GDM1 (cell line): Measurements from ENCODE around the gene CAV1.
"Not testable (repeated sequence)": the region's sequence is repeated elsewhere in the genome, so short reads cannot be mapped to it uniquely, and the experiment has no call there.

Experiments used
- DNase-seq: peaks from one replicate; lab custom pipeline; 2025; lab: John Stamatoyannopoulos, UW

CAV1 gene, protein sequence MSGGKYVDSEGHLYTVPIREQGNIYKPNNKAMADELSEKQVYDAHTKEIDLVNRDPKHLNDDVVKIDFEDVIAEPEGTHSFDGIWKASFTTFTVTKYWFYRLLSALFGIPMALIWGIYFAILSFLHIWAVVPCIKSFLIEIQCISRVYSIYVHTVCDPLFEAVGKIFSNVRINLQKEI

DNA sequence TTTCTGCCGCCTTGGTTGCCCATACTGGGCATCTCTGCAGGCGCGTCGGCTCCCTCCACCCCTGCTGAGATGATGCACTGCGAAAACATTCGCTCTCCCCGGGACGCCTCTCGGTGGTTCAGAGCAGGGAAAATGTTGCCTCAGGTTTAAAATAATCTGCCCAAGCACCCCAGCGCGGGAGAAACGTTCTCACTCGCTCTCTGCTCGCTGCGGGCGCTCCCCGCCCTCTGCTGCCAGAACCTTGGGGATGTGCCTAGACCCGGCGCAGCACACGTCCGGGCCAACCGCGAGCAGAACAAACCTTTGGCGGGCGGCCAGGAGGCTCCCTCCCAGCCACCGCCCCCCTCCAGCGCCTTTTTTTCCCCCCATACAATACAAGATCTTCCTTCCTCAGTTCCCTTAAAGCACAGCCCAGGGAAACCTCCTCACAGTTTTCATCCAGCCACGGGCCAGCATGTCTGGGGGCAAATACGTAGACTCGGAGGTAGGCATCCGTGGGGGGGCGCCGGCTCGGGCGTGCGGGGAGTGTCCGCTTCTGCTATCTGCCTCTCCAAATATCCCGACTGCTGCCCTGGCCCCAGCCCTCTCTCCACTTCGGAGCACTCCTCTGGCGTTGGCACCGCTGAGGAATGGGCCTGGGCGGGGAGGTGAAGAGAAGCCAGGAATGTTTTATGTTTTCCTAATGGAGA, at the start of gene CAV1:
TSS of gene CAV1 (plus strand) at position 428 of the 689 bp plus-strand sequence. CDS start at position 455, 27 bp downstream.
- DNase-seq, result no peak

DNA sequence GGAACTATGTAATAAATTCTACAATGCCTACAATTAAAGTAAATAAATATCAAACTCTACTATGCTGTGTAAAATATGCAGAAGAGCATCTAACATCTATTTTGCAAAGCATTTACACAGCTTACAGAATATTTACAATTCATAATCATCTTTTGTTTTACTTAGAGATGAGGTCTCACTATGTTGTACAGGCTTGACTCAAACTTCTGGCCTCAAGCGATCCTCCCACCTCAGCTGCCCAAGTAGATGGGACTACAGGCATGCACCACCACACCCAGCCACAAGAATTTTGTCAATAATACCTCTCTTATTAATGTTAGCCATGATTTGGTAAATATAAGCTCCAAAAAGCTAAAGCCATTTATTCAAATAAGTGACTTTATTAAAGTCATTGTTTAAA, 47.2 kb upstream of the CAV1 start:
- DNase-seq, result no peak

DNA sequence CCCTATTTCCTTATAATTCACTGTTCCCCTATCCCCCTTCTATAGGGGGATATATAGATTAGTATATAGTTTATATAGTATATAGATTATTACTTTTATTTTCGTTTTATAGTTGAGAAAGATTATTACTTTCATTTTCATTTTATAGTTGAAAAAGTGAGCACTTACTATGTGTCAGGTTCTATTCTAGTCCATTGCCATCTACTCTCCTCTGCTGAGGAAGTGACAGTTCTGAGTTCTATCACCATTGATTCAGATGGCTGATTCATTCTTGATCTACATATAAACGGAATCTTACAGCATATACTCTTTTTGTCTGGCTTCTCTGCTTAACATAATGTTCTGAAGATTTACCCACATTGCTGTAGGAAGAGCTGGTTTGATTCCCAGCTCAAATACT, 46.0 kb upstream of the CAV1 start:
- no peak for DNase-seq

DNA sequence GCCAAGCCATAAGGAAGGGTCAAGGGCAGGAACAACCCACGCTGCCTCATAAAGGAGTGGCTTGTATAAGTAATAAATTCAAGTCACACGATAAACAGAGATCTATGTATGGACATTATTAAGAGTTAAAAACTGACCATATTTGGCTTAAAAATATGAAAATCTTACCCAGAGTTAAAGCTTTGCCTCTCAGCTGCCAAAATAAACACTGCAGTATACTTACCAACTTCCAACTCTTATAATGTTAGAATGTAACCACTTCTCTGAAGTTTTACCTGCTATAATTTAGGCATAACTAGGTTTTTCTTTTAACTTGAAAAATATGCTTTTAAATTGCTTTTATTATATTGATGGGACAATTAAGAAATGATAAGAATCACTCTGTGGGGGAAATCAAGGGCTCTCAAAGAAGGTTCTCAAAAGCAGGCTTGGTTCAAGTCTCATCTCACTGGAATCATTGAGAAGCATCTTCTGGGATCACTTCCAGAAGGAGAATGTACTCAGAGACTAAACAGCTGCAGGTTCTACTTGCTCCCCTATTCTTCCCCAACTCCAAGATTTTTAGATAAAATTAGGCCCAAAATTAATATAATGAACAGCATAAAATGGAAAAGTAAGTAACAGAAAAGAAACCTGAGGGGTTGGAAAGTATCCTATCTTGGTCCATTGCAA, 41.4 kb upstream of the CAV1 start:
- DNase-seq, result no peak

DNA sequence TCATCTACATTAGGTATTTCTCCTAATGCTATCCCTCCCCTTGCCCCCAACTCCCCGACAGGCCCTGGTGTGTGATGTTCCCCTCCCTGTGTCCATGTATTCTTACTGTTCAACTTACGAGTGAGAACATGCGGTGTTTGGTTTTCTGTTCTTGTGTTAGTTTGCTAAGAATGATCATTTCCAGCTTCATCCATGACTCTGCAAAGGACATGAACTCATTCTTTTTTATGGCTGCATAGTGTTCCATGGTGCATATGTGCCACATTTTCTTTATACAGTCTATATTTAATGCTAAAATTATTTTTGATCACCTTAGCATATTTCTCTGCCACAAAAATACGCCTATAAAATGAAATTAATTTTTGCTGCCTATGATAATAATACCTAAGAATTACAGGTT, 40.4 kb upstream of the CAV1 start:
- not testable (repeated sequence) for DNase-seq

DNA sequence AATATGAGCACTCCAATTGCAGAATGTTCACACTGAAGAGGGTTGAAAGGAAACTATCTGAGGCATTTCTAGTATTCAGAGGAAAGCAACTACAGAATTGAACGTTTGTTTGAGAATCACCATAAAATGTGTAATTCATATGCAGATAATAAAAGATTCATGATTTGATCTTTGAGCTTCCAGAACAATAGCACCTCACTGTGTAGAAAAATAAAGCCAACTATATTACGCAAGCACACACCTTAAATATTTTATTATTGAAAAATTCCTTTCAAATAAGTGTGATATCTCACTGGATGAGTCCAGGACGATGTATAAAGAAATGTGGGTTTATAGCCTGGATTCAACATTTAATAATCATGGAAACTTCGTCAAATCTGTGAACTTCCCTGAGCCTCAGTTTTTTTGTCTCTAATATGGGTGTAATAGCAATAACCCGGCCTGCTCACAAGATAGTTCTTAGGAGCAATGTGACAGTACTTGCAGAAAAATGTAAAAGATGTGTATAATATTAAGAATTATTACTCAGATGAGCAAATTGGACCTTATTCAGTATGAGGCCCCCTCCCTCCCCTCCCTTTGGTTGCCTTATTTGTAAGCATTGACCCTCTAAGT, 36.8 kb upstream of the CAV1 start:
- no peak for DNase-seq

DNA sequence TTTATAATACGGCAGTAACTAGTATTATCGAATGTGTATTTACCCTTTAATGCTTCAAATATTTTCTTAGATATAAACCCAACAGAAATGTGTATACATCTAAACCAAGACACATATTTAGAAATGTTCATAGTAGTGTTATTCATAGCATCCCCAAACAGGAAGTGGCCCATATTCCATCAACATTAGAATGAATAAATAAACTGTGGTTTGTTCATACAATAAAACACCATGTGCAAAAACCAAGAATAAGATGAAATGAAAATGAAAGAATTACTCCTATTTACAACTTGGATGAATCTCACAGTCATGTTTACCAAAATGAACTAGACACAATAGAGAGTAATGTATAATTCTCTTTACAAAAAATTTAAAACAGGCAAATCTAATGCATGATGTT, 34.5 kb upstream of the CAV1 start:
- DNase-seq, result no peak

DNA sequence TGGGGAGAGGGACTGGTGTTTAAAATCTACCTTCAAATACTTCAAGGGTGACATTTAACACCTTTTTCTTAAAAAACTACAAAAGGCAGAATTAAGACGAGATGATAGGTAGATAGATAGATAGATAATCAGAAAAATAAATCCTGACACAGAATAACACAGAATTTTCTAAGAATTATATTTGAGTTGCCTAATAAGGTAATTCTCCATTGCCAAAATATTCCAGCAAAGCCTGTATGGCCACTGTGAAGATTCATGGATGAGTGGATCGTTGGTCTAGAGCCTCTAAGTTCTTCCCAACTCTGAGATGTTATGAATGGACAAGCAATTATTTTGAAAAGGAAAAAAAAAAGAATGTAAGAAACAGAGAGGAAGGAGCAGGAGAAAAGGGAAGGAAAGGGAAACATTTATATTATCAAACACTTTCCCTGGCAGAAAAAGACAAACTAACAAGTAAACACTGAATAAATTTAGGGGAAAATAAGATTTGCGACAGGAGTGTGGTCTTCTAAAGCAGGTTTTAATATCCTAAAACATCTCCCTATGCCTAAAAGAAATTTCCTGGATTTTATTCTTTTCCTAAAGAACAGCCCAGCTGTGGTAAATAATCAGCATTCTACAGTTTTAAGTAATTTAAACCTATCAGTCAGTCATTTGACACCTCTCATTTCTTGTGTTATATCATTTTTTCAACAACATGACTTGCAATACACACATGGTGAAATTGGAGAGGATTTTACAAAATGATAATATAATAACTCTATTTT, 32.8 kb upstream of the CAV1 start:
- no peak for DNase-seq

DNA sequence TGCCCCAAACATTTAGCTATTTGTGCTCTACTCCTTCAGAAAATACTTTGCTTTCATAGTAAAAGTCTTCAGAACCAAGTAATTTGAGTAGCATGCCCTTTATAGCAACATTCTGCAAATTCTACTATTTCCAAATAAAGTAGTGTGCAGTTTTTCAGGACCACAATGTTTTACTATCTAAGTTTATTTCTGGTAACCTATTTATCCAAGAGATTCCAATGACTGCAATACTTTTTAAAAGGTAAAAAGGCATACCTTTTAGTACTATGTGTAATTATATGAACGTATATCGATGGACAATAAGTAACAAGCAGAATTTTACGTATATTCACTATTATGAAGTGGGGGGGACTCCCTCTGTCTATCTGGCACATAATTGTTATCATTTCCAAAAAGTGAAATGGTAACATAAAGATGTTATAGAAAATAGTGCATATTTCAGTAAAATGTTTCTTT, 32.2 kb upstream of the CAV1 start:
- DNase-seq, result no peak

DNA sequence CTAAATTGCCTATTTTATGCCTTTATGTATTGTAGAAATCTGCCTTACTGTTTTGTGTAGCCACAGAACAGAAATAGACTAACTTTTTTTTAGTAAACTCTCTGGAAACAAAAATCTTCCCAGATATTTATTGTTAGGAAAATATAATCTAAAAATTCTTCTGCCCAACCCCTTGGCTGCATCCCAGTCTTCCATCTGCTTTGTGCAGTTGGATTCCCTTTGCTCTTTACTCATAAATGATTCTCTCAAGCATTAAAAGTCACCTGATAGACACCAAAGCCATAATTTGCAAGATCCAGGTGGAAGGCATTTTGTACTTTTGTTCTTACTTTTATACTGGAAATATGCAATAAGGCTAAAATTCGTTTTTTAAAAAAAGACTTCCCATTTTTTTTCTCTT, 31.4 kb upstream of the CAV1 start:
- DNase-seq, result no peak

DNA sequence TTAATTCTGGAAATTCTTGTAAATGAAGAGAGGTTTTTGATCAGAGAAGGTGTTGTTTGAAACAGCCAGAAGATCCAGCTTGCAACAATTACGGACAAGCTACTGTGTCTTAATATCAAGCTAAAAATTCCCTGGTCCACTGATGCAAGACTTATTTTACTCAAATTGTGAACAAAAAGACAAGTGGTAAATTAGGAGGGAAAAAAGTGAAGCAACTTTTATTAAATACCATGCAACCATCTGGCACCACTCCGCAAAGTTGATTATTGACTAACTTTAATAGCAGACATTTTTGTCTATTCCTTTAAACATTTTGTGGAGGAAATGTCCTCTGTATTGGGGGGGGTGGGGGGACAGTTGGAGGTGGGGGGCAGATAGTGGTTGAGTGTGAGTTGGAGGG, 30.4 kb upstream of the CAV1 start:
- no peak for DNase-seq

DNA sequence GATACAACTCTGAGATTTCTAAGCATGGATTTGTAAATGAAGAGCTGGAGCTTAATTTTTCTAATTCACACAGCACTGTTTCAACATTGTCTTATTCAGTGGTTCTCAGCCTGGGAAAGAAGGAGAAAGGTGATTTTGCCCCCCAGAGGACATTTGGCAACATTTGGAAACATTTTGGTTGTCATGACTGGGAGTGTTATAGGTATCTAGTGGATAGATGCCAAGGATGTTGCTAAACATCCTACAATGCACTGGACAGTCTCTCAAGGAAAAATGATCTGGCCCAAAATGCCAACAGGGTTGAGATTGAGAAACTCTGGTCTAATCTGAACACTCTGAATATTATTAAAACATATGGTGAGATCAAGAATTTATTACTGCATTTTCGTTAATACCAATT, 29.1 kb upstream of the CAV1 start:
- DNase-seq, result no peak

DNA sequence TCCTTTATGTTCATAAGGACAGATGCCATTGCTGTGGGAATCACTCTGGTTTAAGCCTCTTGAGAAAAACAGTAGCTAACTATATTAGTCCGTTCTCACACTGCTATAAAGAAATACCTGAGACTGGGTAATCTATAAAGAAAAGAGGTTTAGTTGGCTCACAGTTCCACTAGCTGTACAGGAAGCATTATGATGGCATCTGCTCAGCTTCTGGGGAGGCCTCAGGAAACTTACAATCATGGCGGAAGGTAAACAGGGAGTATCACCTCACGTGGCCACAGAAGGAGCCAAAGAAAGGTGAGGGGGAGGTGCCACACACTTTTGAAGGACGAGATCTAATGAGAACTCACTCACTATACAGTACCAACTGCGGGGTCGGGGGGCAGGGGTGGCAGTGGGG, 28.2 kb upstream of the CAV1 start:
- DNase-seq, result no peak

DNA sequence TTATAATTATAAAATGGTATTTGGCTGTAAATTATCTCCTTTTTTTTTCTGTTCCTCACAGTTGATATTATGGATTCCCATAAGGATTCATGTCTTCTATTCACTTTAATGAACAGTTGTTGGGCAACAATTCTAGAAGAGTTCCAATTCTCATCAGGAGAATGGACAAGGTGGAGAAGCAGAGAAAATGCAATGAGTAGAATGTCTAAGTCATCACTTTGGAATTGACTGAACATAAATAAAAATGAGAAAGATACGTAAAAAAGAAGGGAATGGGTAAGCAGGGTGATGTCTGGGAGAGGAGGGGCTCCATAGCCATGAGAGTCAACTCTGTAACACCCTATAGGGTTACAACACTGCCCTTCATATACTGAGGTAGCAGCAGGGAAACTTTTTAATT, 27.1 kb upstream of the CAV1 start:
- no peak for DNase-seq

DNA sequence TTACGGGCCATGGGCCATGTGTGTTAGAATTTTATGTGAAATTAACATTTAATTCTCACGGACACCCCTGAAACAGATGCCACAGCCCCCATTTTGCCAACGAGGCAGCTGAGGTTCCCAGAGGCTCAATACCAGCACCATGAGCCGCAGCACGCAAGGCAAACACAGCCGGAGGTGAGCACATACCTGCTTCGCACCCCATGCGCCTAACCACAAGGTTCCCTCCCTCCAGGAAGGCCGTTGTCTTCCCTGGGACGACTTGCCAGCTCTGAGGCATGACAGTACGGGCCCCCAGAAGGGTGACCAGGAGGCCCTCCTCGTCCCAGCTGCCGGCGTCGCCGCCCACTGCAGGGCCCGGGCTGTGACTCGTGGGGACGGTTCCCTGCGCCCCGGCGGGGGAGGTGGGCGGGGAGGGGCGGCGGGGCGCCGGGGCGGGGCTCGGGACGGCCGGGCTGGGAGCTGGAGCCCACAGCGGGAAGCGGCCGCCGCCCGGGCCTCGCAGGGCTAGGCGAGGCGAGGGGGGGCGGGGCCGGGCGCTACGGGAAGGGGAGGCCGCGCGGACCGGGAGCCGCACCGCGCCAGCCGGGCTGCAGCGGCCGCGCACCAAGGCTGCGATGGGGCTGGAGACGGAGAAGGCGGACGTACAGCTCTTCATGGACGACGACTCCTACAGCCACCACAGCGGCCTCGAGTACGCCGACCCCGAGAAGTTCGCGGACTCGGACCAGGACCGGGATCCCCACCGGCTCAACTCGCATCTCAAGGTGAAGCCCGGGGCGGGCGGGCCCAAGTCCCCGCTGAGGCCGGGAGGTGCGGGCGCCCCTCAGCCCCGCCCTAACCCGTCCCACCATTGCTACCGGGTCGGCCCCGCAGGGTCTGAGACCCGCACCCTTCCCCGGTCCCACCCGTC, 25.4 kb upstream of the CAV1 start, which contains the start of gene CAV2:
TSS of gene CAV2 (plus strand) at position 571 of the 910 bp plus-strand sequence. CDS start at position 615, 44 bp downstream.
- no peak for DNase-seq

DNA sequence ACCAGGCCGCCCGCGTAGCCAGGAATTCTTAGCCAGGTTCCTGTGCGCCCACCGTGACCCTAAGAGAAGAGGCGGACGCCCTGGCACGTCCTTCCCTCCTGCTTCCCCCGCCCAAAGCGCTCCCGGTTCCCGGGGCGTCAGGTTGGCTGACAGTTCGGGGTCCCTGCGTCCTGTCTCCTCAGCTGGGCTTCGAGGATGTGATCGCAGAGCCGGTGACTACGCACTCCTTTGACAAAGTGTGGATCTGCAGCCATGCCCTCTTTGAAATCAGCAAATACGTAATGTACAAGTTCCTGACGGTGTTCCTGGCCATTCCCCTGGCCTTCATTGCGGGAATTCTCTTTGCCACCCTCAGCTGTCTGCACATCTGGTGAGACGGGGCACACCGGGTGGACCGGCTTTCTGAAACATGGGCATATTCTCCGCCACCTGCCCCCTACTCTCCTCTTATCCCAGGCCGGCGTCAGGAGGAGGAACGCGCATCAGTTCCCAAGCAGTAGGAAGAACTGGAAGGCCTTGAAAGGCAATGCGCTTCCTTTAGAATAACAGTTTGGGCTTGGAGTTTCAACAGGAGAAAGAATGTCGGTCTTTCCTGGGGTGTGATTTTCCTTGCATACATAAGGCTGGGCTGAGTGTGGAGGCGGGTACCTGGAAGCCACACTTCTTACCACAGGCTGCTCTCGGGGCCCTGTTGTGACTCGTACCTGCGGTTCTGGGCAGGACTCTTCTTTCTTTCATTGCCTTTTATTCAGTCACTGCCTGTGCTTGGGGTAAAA, 24.6 kb upstream of the CAV1 start:
- no peak for DNase-seq

DNA sequence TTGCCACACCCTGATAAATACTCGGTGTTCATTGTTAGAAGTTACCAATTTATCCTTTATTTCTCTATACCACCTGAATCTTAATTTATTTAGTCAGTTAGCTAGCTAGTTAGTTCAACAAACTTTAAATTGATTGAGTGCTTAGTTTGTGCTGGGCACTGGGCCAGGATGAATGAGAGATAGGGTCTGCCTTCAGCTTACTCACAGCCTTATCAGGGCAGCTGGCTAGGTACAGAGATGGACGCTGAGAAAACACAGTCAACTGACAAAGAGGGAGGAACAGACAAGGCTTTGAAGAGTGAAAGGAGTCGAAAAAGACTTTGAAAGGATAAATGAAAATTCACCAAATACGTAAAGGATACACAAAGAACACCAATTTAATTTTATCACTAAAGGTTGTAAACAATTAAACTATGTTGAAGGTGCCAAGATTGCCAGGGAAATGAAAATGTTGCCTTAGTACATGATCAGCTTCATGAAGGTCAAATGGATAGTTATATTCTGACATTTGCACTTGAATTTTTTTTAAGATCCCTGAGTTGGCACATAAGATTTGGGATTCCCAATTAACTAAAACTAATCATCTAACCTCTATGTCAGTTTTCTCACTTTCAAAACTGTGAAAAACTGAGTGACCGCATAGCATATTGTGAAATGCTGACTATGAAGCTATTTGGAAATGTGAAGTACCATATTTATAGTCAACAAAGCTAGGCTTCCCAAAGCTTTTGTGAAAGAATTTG, 23.2 kb upstream of the CAV1 start:
- DNase-seq, result no peak

DNA sequence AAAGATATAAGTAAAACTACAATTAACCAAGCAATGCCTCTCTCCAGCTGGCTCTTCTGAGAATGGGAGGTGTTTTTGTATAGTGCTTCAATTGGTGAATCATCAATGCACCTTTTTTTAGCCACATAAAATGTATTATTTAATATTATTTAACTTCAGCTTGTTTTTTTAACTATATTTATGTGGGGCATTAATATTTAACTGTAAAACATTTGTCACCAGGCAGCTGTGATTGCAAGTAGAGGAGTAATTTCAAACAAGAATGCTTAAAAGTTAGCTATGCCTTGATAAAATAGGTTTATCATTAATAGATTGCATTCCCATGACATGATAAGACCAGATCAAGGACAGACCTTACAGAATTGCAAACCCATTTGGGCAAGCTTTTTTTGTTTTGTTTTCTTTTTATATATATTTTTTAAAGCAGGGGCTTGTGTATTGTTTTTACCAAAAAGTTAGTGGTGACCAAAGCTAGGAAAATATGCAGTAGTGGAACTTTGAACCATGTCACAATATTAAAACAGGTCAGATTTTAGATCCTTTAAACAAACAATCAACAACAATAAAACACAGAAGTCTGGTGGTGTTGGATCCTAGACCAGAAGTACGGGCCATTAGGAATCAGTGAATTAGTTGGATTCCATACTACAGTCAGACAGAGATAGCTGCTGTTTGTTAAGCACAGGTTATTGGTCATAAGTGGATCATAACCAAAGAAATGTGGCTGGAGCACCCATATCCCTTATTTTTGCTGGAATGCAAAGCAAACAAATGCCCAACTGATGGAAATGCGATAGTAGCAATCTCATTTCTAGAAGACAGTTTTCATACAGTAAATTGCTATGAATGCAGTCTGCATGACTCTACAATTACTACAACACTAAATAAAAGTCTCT, 22.4 kb upstream of the CAV1 start:
- no peak for DNase-seq
